SK-N-MC (cell line): ENCODE results near the gene RHEBL1.

ENCODE experiments used
- DNase-seq: peaks from one replicate; pipeline ENCODE4 v3.0.0-alpha.2; 2011; ENCODE audit warnings: low read depth, low spot score
- H3K27ac ChIP-seq: fragments of 200-600 bp; sonication (generic); 2 replicates; pipeline ENCODE4 v1.5.1; 2016; ENCODE audit warnings: mixed run types
- H3K36me3 ChIP-seq: fragments of 200-600 bp; sonication (generic); 2 replicates; pipeline ENCODE4 v1.6.1; 2017; ENCODE audit warnings: antibody characterized with exemption, low read length, mixed read lengths; ENCODE audit not compliant: insufficient read depth
- H3K4me3 ChIP-seq: fragments of 200-600 bp; sonication (generic); 2 replicates; pipeline ENCODE4 v1.5.1; 2016
- H3K9ac ChIP-seq: fragments of 200-600 bp; sonication (generic); 2 replicates; pipeline ENCODE4 v1.8.0; 2017; ENCODE audit warnings: mixed run types, mixed read lengths; ENCODE audit not compliant: insufficient read length
- H3K9me3 ChIP-seq: fragments of 200-600 bp; sonication (generic); 2 replicates; pipeline ENCODE4 v1.6.1; 2017; ENCODE audit warnings: low read depth, mild to moderate bottlenecking, antibody characterized with exemption, low read length, moderate library complexity, mixed read lengths
- EZH2 ChIP-seq: fragments of 200-600 bp; sonication (generic); IDR thresholded peaks from one replicate; pipeline ENCODE4 v1.6.1; 2017; ENCODE audit warnings: antibody characterized with exemption
- FOXP2 ChIP-seq: optimal IDR thresholded peaks from 2 replicates; pipeline ENCODE3; 2011; ENCODE audit warnings: mild to moderate bottlenecking, moderate library complexity; ENCODE audit not compliant: insufficient read depth; ENCODE audit errors: extremely low read length, control extremely low read depth
- POLR2AphosphoS5 ChIP-seq: IDR thresholded peaks from 2 replicates; pipeline ENCODE4 v1.6.1; 2012; ENCODE audit warnings: mild to moderate bottlenecking, low read depth, low read length, borderline replicate concordance

The RHEBL1 gene

GRCh38 chr12:49038291-49038955 is 31.4 kb downstream of the RHEBL1 start:
- no peak for TF ChIP-seq POLR2AphosphoS5
- no peak for TF ChIP-seq EZH2
- no peak for TF ChIP-seq FOXP2
- DNase-seq, result no peak

GRCh38 chr12:49037947-49038237 is 31.9 kb downstream of the RHEBL1 start:
- DNase-seq, result no peak
- peaks cover 89% of the 10 kb centered on the region for H3K36me3 ChIP-seq

More at GRCh38 chr12:49038291-49038955, 31.4 kb downstream of the RHEBL1 start:
- Histone ChIP-seq H3K4me3 (no peak overlapping the region), H3K27ac (no peak overlapping the region), H3K36me3 (peaks cover 89% of the 10 kb centered on the region), H3K9me3 (no peaks in the 10 kb centered on the region), H3K9ac (no peak overlapping the region)

GRCh38 chr12:49037111-49037946 is 32.5 kb downstream of the RHEBL1 start:
- TF ChIP-seq EZH2 (no peak), FOXP2 (no peak), POLR2AphosphoS5 (no peak)
- no peak overlapping the region for H3K9ac ChIP-seq
- no peak for DNase-seq
- H3K9me3 ChIP-seq, result no peaks in the 10 kb centered on the region
- peaks cover 89% of the 10 kb centered on the region for H3K36me3 ChIP-seq
- H3K4me3 ChIP-seq, result no peak overlapping the region
- H3K27ac ChIP-seq, result no peak overlapping the region

More at GRCh38 chr12:49037947-49038237, 31.9 kb downstream of the RHEBL1 start:
- H3K9me3 ChIP-seq, result no peaks in the 10 kb centered on the region
- H3K27ac ChIP-seq, result no peak overlapping the region
- TF ChIP-seq POLR2AphosphoS5 (no peak), EZH2 (no peak), FOXP2 (no peak)
- no peak overlapping the region for H3K4me3 ChIP-seq
- H3K9ac ChIP-seq, result no peak overlapping the region

- no peak for TF ChIP-seq POLR2AphosphoS5
- TF ChIP-seq EZH2, result no peak
- TF ChIP-seq FOXP2, result no peak
- H3K4me3 ChIP-seq, result no peak overlapping the region
- no peak for DNase-seq
- H3K36me3 ChIP-seq, result peaks cover 85% of the 10 kb centered on the region
- H3K9ac ChIP-seq, result no peak overlapping the region
- no peak overlapping the region for H3K27ac ChIP-seq
- no peaks in the 10 kb centered on the region for H3K9me3 ChIP-seq
Observed at GRCh38 chr12:49036029-49036428, 33.8 kb downstream of the RHEBL1 start.

GRCh38 chr12:49034286-49034622 is 35.5 kb downstream of the RHEBL1 start:
- Histone ChIP-seq H3K4me3 (no peak overlapping the region), H3K9me3 (no peaks in the 10 kb centered on the region), H3K9ac (no peak overlapping the region), H3K27ac (no peak overlapping the region), H3K36me3 (peaks cover 72% of the 10 kb centered on the region)
- DNase-seq, result no peak
- no peak for TF ChIP-seq FOXP2
- TF ChIP-seq POLR2AphosphoS5, result no peak
- no peak for TF ChIP-seq EZH2

GRCh38 chr12:49033611-49034285 is 36.0 kb downstream of the RHEBL1 start:
- Histone ChIP-seq H3K27ac (no peak overlapping the region), H3K9me3 (no peaks in the 10 kb centered on the region), H3K9ac (no peak overlapping the region), H3K36me3 (peaks cover 72% of the 10 kb centered on the region), H3K4me3 (no peak overlapping the region)
- DNase-seq, result no peak
- TF ChIP-seq FOXP2 (no peak), EZH2 (no peak), POLR2AphosphoS5 (no peak)

- no peaks in the 10 kb centered on the region for H3K9me3 ChIP-seq
- TF ChIP-seq EZH2, result no peak
- no peak for TF ChIP-seq FOXP2
- TF ChIP-seq POLR2AphosphoS5, result no peak
- no peak overlapping the region for H3K27ac ChIP-seq
- H3K36me3 ChIP-seq, result peaks cover 72% of the 10 kb centered on the region
- H3K4me3 ChIP-seq, result no peak overlapping the region
- no peak overlapping the region for H3K9ac ChIP-seq
- no peak for DNase-seq
Observed at GRCh38 chr12:49032679-49033447, 36.9 kb downstream of the RHEBL1 start.

GRCh38 chr12:49032276-49032675 is 37.5 kb downstream of the RHEBL1 start:
- Histone ChIP-seq H3K4me3 (no peak overlapping the region), H3K9me3 (no peaks in the 10 kb centered on the region), H3K9ac (no peak overlapping the region), H3K36me3 (peaks cover 72% of the 10 kb centered on the region), H3K27ac (no peak overlapping the region)
- no peak for DNase-seq
- TF ChIP-seq EZH2 (no peak), FOXP2 (no peak)
